Measurements from ENCODE around the gene LRP5. TPM values are rescaled to one million over a fixed set of nuclear protein-coding genes. Genes with fewer than 3 reads are reported as not detected.
"Not testable (repeated sequence)": the region's sequence is repeated elsewhere in the genome, so short reads cannot be mapped to it uniquely, and the experiment has no call there.

Gene LRP5
- total RNA-seq, 1 donor from 2014 or later: 162 TPM

DNA sequence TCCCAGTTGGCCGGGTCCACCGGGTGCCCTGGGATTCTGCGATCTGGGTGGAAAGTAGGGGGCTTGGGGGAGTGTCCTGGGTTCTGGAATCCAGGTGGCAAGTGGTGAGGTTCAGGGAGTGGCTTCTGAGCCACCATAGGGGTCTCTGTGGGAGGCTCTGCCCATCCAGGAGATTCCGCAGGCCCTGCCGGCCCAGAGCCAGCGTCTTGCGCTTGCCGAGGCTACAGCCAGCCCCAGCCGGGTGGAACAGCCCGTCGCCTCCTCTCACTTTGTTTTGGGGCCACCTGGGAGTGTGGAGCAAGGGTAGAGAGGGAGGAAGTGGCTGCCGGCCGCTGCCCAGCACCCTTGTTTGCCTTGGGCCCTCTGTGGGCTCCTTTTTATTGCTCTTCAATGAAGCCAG is 87.5 kb downstream of the LRP5 start:
- no peak for DNase-seq (ENCODE audit: extremely low spot score, unreplicated experiment)
- Mint-ChIP-seq H3K36me3 (ENCODE audit: unreplicated experiment) (peaks cover 35% of the 10 kb centered on the region), H3K27ac (ENCODE audit: unreplicated experiment) (peak overlapping the region; percentile 75), H3K4me3 (ENCODE audit: unreplicated experiment) (no peak overlapping the region), H3K4me1 (ENCODE audit: unreplicated experiment) (peaks cover 39% of the 10 kb centered on the region), H3K9me3 (ENCODE audit: unreplicated experiment) (no peaks in the 10 kb centered on the region), H3K27me3 (ENCODE audit: unreplicated experiment) (no peaks in the 10 kb centered on the region)
- TF ChIP-seq, protein P1, sequence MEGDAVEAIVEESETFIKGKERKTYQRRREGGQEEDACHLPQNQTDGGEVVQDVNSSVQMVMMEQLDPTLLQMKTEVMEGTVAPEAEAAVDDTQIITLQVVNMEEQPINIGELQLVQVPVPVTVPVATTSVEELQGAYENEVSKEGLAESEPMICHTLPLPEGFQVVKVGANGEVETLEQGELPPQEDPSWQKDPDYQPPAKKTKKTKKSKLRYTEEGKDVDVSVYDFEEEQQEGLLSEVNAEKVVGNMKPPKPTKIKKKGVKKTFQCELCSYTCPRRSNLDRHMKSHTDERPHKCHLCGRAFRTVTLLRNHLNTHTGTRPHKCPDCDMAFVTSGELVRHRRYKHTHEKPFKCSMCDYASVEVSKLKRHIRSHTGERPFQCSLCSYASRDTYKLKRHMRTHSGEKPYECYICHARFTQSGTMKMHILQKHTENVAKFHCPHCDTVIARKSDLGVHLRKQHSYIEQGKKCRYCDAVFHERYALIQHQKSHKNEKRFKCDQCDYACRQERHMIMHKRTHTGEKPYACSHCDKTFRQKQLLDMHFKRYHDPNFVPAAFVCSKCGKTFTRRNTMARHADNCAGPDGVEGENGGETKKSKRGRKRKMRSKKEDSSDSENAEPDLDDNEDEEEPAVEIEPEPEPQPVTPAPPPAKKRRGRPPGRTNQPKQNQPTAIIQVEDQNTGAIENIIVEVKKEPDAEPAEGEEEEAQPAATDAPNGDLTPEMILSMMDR (IDR thresholded peaks at IDR 0.05): no peak

DNA sequence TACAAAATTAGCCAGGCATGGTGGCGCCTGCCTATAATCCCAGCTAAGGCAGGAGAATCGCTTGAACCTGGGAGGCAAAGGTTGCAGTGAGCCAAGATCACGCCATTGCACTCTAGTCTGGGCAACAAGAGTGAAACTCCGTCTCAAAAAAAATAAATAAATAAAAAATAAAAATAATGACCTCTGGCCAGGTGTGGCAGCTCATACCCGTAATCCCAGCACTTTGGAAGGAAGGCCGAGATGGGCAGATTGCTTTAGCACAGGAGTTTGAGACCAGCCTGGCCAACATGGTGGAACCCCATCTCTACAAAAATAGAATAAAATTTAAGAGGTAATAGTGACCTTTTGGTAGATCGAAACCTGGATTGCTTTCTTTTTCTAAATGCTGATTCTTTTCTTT is 88.2 kb downstream of the LRP5 start:
- Mint-ChIP-seq H3K4me1 (ENCODE audit: unreplicated experiment) (peaks cover 39% of the 10 kb centered on the region), H3K36me3 (ENCODE audit: unreplicated experiment) (peaks cover 36% of the 10 kb centered on the region)
- H3K4me3 Mint-ChIP-seq (ENCODE audit: unreplicated experiment); H3K27ac Mint-ChIP-seq (ENCODE audit: unreplicated experiment); H3K27me3 Mint-ChIP-seq (ENCODE audit: unreplicated experiment); DNase-seq (ENCODE audit: extremely low spot score, unreplicated experiment); H3K9me3 Mint-ChIP-seq (ENCODE audit: unreplicated experiment): not testable (repeated sequence)

DNA sequence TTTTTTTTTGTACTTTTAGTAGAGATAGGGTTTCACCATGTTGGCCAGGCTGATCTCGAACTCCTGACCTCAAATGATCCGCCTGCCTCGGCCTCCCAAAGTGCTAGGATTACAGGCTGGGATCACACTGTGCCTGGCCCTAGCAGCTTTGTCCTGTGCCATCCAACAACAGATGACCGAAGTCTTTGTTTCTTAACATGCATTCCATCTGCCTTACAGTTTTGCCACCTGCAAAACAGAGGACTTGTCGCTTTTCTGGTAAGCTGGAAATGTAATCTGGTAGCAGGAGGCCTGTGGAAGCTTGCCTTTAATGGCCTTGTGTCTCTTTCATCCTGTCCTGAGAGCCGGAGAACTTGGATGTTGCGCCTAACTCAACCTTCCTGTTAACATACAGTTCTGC is 89.5 kb downstream of the LRP5 start:
- TF ChIP-seq, protein P1 (IDR thresholded peaks at IDR 0.05): no peak
- H3K27me3 Mint-ChIP-seq (ENCODE audit: unreplicated experiment): no peaks in the 10 kb centered on the region
- DNase-seq (ENCODE audit: extremely low spot score, unreplicated experiment): no peak
- H3K27ac Mint-ChIP-seq (ENCODE audit: unreplicated experiment): no peak overlapping the region
- peaks cover 36% of the 10 kb centered on the region for H3K4me1 Mint-ChIP-seq (ENCODE audit: unreplicated experiment)
- peaks cover 37% of the 10 kb centered on the region for H3K36me3 Mint-ChIP-seq (ENCODE audit: unreplicated experiment)
- H3K4me3 Mint-ChIP-seq (ENCODE audit: unreplicated experiment): no peak overlapping the region
- H3K9me3 Mint-ChIP-seq (ENCODE audit: unreplicated experiment): no peaks in the 10 kb centered on the region

DNA sequence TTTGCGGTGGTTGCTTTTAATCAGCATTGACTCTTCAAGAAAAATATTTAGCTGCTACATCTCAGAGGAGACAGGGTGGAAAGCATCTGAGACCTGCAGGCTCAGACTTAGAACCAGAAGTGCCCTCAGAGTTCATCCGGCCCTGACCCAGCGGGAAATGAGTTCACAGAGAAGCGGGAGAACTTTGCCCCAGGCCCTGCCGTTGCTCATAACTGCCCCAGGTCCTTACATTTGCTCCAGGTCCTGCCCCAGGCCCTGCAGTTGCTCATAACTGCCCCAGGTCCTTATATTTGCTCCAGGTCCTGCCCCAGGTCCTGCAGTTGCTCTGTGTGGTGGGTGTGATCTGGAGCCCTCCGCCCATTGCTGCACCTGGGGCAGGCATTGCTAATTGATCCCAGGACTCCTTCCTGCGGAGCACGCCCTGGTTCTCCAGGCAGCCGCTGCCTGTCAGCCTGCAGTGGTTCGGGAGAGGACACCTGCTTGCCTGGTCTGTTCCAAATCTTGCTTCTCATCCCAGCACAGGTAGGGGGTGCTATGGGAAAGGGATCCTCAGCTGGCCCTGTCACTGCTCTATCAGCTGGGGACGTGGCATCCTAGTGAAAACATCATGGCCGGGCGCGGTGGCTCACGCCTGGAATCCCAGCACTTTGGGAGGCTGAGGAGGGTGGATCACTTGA is 90.1 kb downstream of the LRP5 start:
- Mint-ChIP-seq H3K4me3 (ENCODE audit: unreplicated experiment) (no peak overlapping the region), H3K4me1 (ENCODE audit: unreplicated experiment) (peaks cover 29% of the 10 kb centered on the region), H3K9me3 (ENCODE audit: unreplicated experiment) (no peaks in the 10 kb centered on the region), H3K27me3 (ENCODE audit: unreplicated experiment) (no peaks in the 10 kb centered on the region), H3K36me3 (ENCODE audit: unreplicated experiment) (peaks cover 38% of the 10 kb centered on the region), H3K27ac (ENCODE audit: unreplicated experiment) (no peak overlapping the region)
- TF ChIP-seq, protein P1 (IDR thresholded peaks at IDR 0.05): no peak
- no peak for DNase-seq (ENCODE audit: extremely low spot score, unreplicated experiment)

DNA sequence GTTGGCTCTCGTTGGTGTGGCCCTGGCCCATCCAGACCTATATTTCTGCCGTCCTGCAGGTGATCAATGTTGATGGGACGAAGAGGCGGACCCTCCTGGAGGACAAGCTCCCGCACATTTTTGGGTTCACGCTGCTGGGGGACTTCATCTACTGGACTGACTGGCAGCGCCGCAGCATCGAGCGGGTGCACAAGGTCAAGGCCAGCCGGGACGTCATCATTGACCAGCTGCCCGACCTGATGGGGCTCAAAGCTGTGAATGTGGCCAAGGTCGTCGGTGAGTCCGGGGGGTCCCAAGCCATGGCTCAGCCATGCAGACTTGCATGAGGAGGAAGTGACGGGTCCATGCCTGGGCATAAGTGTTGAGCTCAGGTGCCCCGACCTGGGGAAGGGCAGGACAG is 91.0 kb downstream of the LRP5 start:
- H3K9me3 Mint-ChIP-seq (ENCODE audit: unreplicated experiment): no peaks in the 10 kb centered on the region
- no peak overlapping the region for H3K27ac Mint-ChIP-seq (ENCODE audit: unreplicated experiment)
- peaks cover 41% of the 10 kb centered on the region for H3K36me3 Mint-ChIP-seq (ENCODE audit: unreplicated experiment)
- H3K27me3 Mint-ChIP-seq (ENCODE audit: unreplicated experiment): no peaks in the 10 kb centered on the region
- no peak overlapping the region for H3K4me3 Mint-ChIP-seq (ENCODE audit: unreplicated experiment)
- TF ChIP-seq, protein P1 (IDR thresholded peaks at IDR 0.05): no peak
- DNase-seq (ENCODE audit: extremely low spot score, unreplicated experiment): no peak
- peaks cover 20% of the 10 kb centered on the region for H3K4me1 Mint-ChIP-seq (ENCODE audit: unreplicated experiment)

Measured in osteocyte (in vitro differentiated cells).